Nucleus accumbens (tissue), 56 donors: ENCODE data around the gene CNTRL.

Source experiments
- DNase-seq, 56 donors: peaks; one replicate each; lab custom pipeline; 2025; lab: John Stamatoyannopoulos, UW

The CNTRL gene

DNA sequence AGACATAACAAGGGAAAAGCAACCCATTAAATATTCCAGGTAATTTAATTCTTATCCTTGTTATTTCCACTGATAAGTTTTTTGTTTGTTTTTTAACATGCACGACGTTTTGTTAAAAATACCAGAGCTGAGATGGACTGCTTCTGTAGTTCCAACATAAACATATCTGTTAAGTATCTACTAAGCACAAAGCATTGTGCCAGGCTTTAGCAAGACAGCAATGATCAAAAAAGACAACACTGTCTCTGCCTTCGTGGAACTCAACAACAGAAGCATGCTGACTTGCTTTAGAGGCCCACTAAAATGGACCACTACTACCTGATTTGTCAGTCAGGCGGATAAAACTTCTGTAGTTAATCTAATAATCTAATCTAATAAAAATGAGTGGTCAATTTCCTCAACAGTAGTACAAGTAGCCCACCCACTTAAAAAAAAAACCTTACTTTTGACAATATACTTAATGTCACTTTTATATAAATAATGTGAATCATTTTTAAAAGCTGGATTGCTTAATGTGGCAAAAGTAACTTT, 123.8 kb downstream of the CNTRL start:
- no peak for DNase-seq

DNA sequence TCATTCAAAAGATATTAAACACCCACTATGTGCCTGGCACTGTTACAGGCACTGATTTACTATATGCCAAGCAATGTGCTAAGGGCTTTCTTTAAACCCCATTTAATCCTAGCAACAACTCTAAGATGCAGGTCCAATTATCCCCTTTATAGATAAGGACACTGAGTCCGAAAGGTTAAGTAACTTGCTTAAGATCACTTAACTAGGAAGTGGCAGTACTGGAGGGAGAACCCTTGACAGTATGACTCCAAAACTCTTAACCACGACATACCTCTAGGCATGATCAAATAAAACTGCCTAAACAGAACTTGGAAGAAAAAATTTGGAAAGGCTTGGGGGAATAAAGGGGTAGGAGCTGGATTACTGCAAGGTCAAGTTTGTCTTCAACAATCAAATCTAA, 125.2 kb downstream of the CNTRL start:
- DNase-seq = no peak

DNA sequence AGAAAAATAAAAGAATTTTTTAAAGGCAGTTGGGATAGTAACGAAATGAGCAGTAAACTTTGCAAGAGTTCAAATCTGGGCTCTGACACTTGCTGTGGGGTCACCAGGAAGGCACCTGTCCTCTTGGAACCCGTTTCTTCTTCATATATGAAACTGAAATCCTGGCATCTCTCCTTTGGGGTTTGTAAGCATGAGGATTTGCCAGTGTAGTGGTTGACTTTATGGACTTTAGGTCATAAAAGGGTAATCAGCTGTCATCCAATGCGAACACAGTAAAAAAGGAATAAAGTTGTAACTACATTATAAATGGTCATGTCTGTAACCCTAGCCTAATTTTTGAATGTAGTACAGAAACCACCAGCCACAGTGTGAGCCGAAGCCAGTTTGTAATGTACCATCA, 125.6 kb downstream of the CNTRL start:
- no peak for DNase-seq

GRCh38 chr9:121201045-121201737, 126.4 kb downstream of the CNTRL start:
- DNase-seq = peak in 21 of 56 donors; percentile 30 to 73 (median 45)

- DNase-seq = peak; percentile 85 to 100 (median 99)
Observed at GRCh38 chr9:121201738-121202533, 127.2 kb downstream of the CNTRL start, which contains the start of gene RAB14. TSS of gene RAB14 (minus strand) at chr9:121201869. CDS start at chr9:121193412, 8,457 bp downstream.

- no peak for DNase-seq
Observed at GRCh38 chr9:121204121-121204520, 129.4 kb downstream of the CNTRL start.

GRCh38 chr9:121204611-121205010, 129.9 kb downstream of the CNTRL start:
- DNase-seq = no peak

DNA sequence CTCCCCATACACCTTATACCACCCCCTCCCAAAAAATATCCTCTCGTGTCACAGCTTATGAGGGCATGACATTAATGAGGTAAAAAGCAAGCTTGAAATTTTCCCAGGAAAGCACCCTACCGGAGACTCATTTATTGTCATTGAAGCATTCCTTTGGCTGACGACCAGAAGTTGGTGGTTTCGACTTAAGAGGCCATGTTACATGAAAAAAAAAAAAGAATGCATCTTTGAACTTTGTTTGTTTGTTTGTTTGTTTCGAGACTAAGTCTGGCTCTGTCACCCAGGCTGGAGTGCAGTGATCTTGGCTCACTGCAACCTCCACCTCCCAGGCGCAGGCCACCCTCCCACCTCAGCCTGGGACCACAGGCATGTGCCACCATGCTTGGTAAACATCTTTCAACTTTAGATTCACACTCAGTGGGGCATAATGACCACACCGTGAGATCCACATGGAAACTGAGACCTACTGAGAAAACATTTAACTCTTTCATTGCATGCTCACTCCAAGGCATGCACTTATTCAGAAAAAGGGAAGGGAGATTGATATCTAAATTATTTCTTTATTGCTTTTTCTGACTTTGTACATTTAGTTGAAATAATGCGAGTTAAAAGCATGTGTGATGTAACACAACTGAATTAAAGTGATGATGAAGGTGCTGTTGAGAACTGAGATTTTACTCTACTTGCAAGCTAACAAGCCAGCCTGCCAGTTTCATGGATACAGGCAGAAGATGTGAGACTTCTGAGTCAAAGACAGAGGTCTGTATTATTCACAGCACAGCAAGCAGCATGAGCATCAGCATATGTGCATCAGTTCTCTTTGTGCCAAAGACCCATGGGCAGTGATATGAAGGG, 132.0 kb downstream of the CNTRL start:
- DNase-seq = no peak

- DNase-seq = no peak
Observed at GRCh38 chr9:121207371-121207940, 132.7 kb downstream of the CNTRL start.

GRCh38 chr9:121210536-121210935, 135.8 kb downstream of the CNTRL start:
- DNase-seq = no peak

- DNase-seq = peak in 55 of 56 donors; percentile 8 to 93 (median 76)
Observed at GRCh38 chr9:121213136-121213806, 138.5 kb downstream of the CNTRL start.

GRCh38 chr9:121214005-121214404, 139.2 kb downstream of the CNTRL start:
- no peak for DNase-seq

GRCh38 chr9:121216271-121216805, 141.6 kb downstream of the CNTRL start:
- DNase-seq = no peak

GRCh38 chr9:121217609-121218292, 143.0 kb downstream of the CNTRL start:
- DNase-seq = no peak

DNA sequence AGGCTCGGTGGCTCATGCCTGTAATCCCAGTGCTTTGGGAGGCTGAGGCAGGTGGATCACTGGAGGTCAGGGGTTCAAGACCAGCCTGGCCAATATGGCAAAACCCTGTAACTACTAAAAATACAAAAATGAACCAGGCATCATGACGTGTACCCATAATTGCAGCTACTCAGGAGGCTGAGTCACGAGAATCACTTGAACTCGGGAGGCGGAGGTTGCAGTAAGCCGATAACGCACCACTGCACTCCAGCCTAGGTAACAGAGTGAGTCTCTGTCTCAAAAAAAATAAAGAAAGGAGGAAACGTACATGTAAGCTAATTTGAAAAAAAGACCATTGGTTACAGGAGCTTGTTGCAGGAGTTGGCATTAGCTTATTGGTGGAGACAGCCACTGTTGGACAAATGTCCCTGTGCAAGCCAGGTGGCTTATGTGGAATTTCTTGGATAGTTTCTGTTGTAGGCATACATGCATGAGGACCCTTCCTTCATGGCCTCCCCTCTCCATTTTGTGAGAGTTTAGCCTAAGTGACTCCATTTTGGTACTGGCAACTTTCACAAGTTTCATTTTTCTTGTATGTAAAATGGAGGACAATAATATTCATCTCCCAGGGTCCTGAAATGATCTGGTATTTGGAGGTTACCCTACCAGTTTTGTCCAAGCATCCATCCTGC, 143.7 kb downstream of the CNTRL start:
- DNase-seq = no peak

- no peak for DNase-seq
Observed at GRCh38 chr9:121219530-121219929, 144.8 kb downstream of the CNTRL start.

GRCh38 chr9:121220996-121221663, 146.4 kb downstream of the CNTRL start:
- no peak for DNase-seq

- DNase-seq = no peak
Observed at GRCh38 chr9:121221664-121222055, 146.9 kb downstream of the CNTRL start.
